GM19324 (cell line): ENCODE results near the gene REC114.
"Not testable (repeated sequence)": the region's sequence is repeated elsewhere in the genome, so short reads cannot be mapped to it uniquely, and the experiment has no call there.

Experiments
- ATAC-seq: cut with Tn5 transposase; IDR thresholded peaks from one replicate; pipeline ENCODE4 v1.9.1; 2021; ENCODE audit warnings: mild to moderate bottlenecking, moderate library complexity; ENCODE audit not compliant: unreplicated experiment, low FRiP score

REC114 gene

DNA sequence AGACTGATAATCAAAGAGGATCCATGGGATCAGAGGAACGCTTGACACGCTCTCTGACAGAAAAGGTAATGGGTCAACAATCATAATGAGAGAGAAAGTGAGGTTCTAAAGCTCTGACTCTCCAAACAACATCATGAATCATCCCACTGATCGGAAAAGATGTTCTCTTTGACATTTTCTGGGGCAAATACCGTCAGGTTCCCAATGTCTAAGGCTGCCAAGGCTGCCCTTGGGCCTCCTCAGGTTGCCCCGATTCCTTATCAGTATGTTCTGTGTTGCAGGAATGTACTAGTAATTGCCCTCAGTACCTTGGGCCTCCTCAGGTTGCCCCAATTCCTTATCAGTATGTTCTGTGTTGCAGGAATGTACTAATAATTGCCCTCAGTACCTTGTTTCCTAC, 129.3 kb downstream of the REC114 start:
- no peak for ATAC-seq

GRCh38 chr15:73573037-73573436, 130.1 kb downstream of the REC114 start:
- ATAC-seq, result no peak

DNA sequence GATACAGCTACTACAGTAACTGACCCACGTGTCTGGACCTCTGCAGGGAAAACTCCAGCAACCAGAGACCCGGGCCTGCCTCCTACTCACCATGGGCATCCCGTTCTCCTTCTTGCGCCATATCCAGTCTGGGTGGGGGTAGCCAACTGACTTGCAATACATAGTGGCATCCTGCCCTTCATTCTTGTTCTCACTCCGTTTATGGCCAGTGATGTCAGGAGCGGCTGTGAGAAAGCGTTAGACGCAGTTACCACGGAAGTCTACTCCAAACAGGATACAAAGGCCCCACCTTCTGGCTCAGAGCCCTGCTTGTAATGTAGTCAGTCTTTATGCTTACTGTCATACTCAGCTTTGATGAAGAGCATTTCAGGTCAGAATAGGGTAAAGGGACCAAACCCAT, 130.6 kb downstream of the REC114 start:
- no peak for ATAC-seq

DNA sequence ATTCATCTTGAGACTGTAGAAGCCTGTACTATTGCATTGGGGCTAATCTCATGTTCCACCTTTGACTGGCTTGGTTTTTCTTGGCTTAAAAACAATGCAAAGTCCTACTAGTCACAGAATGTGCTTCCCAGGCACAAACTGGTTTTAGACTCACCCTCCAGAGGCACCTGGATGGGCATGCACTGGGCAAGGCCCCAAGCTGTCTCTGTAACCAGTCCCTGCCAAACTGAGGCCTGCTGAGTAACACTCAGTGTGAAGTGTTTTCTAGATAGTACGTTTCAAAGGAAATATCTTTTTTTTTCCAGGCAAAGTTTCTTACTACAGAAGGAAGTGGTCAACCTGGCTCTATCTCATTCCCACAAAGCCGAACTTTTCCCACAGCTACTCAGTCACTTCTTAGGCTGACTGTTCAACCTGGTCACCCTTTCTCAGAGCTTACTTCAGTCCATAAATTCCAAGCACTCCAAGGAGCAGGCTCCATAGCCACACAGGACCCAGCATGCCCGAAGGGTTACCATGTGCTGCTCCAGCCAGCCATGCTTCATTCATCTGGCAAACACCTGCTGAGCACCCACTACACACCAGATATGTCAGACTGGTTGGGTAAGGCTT, 132.8 kb downstream of the REC114 start:
- no peak for ATAC-seq

DNA sequence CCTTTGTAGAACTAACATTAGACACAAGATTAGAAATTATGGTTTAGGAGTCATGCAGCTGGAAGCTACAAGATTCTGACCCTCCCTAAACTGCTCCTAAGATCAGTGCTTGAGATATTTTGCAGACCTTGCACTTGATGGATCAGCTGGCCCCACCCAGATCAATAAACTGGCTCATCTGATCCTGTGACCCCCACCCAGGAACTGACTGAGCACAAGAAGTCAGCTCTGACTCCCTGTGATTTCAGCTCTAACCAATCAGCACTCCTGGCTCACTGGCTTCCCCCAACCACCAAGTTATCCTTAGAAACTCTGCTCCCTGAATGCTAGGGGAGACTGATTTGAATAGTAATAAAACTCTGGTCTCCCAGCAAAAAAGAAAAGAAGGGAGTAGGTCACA, 134.6 kb downstream of the REC114 start:
- ATAC-seq, result not testable (repeated sequence)

DNA sequence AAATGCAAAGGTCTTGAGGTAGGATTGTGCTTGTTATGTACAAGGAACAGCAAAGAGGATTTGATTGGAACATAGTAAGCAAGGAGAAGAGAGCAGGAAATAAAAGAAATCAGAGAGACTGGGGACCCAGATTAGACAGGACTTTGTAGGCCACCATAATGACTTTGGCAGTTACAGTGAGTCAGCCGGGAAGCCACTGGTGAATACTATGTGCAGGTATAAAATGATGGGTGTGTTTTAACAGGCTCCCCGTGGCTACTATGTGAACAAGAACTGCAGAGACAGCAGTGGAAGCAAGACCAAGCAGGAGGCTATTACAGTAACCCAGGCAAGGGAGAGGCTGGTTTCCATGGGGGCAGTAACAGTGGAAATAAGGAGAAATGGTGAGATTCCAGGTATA, 135.1 kb downstream of the REC114 start:
- no peak for ATAC-seq

DNA sequence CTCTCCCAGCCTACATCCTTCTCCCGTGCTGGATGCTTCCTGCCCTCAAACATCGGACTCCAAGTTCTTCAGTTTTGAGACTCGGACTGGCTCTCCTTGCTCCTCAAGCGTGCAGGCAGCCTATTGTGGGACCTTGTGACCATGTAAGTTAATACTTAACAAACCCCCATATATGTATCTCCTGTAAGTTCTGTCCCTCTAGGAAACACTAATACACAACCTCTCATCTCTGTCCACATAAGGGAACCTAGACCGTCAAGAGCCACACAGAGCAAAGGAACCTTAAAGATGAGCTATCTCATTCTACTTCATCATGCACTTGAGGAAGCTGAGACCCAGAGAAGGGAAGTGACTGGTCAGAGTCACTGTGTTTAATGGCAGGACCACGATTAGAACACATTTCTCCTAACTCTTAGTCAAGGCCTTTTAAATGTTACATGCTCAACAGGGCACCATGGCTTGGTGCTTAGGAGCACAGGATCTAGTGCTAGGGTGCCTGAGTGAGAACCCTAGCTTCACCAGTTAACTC, 140.0 kb downstream of the REC114 start:
- no peak for ATAC-seq

DNA sequence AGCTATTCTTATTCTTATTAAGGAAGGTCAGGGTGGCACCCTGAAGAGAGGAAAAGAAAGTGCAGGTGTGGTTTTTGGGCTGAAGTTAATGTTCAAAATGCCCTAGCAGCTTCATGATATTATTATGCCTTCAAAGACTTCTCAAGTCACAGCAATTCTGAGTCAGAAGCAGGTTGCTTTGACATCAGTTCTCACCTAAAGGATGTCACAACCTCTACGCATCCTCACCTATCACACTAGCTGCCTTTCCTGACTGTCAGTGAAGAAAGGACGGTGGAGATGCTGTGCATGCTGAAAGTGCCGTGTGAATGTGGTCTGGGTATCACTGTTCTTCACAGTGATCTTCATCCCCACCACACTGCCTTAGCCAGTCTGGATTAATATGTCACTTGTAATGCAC, 140.6 kb downstream of the REC114 start:
- no peak for ATAC-seq

DNA sequence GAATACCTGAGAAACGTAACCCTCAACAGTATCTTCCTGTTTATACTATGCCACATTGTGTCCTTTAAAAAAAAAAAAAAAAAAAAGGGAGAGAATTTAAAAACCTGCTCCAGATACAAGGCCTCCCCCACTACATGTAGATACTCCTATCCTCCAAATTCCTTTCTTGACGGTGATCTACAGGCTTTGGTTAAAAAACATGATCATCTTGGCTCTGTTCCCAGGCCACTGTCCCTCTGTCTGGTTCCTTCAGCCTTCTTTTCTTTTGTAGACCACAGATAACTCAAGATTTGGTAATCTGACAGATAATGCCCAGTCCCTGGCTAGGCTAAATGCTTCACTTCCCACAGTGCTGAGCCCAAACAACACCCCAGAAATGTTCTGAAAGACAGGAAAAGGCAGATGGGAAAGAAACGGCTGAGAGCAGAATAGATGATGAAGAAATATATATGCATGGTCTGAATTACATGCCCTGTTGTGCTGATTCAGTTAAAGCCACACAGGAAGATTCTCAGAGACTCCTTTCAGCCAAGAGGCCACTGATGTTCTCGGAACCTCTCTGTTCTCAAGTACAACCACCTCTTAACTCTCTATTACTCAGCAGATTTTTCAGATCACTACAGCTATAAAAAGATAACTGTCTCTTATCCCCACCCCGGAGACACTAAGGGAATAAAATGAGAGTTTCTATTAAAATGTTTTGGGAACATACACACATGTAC, 141.9 kb downstream of the REC114 start:
- no peak for ATAC-seq

DNA sequence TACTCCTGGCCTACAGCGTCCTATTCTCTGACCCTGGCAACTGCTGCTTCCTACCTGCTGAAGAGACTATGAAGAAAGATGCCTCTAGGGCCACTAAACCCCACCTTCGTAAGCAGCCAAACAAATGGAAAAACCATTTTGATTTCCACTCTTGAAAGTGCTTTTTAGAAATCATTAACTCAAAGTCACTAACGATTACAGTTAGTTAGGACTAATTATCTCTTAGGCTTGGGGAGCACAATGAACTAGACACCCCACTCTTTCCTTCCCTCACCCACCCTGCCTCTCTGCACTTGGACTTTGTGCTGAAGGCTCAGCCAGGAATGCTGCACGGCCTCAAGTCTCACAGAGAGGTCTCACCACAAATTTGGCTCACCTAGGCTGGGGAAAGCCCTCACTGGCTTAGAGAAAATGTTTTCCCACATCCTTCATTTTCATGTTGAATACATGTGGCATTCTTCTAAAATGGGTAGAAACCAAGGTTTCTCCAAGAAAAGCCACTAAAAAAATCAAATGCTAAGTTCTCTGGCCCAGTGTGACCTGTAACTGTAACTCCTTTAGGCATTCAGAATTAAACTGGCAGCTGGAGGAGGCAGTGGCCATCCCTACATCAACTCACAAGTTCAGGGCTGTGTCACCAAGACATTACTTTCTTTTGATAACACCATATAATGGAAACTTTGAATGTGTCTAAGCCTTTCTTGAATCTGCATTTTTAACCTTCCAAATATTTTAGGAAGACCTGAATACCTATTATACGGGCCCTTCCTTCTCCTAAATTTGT, 143.1 kb downstream of the REC114 start:
- ATAC-seq, result no peak

GRCh38 chr15:73589766-73590165, 146.8 kb downstream of the REC114 start:
- ATAC-seq, result no peak

- no peak for ATAC-seq
These were observed 147.3 kb downstream of the REC114 start for GRCh38 chr15:73590263-73590662.

DNA sequence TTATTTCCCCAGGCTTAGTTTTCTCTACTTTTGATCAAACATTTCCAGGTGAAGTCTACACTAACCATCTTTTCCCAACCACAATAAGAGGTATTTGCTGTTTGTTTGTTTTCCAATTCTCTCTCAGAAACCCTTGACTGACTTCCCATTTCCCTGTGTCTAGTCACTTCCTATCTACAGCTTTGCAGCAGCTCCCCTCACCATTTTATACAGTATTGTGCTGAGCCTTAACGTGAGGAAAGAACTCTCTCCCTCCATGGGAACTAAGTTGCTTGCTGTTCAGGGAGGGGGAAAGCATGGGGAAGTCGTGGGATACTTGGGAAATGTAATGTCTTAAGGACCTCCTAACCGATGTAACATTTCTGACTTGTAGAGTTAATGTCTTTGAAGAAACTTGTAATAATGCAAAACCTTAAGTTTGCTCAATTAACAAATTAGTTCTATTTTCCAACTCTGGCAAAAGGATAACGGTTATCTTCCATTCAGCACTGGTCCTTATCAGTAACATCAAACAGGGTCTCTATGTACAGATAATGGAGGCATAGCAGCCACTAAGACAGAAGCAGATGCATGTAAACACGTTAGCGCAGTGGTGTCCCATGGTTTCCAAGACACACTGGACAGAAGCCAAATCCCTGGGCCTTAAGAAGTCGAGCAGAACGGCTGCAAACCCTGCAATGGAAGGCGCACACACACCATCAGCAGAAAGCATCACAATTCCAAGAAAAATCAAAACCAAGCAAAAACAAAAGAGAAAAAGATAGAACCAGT, 150.5 kb downstream of the REC114 start:
- ATAC-seq, result no peak

- no peak for ATAC-seq
These were observed 151.1 kb downstream of the REC114 start for GRCh38 chr15:73594109-73594508.

DNA sequence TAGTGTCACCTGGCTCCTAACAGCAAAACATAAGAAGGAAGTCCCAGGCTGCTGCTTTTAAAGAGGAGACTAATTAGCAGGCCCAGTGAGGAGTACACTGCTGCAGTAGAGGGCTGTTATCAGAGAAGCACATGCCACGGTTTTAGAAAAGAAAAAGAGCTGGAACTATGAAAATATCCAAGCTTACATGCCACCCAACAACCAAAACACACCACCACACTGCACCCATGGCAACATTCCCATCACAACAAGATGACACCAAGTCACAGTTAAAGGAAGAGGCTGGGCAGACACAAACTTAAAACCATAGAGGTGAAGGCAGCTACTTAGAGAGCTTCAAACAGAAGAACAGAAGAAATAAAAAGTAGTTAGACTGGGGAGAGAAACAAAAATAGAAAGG, 153.2 kb downstream of the REC114 start:
- ATAC-seq, result no peak

- no peak for ATAC-seq
These were observed 154.2 kb downstream of the REC114 start for GRCh38 chr15:73597036-73597638.

DNA sequence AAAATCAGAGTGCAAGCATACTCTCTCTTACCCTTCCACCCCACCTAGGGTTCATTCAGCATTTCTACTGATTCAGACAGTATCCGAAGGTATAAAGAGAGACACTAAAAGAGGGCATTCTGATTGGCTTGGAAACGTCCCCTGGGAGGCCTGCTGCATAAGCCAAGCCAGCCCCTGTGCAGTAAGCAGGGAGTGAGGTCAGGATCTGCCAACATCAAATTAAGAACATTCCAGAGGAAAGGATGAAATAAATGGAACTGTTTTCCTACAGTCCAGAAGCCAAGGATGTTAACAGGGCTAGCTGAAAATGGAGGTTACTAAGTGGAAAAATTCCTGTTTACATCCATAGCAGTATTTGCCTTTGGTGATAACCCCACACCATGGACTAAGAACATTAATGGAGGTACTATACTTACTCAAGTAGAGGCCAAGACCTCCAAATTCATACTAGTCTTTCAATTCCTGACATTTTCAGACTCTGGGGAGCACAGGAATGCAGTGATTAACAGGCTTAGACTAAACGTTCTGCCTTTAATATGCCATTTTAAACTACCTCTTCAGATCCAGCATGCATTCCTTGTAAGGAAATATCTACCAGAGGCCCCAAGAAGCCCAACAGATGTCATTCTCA, 155.7 kb downstream of the REC114 start:
- ATAC-seq, result no peak

DNA sequence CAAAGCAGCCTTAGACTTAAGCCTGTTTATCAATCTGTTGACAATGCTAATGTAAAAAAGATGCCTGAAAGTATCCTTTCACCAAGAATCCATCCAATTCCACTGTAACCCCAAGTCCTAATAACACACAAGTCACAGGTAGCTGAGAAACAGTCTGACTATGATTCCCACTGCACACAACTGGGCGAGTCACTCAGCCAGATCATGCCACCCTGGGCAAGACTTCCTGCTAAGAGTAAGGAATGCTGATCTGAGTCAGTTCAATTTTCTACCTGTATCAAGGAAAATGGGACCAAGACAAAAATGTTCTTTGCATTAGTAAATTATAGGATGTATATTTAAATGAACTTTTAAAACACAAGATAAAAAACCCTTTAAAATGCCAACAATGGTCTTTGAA, 157.0 kb downstream of the REC114 start:
- ATAC-seq, result no peak

GRCh38 chr15:73600413-73601335, 157.7 kb downstream of the REC114 start:
- ATAC-seq, result no peak
